Stimulated activated CD8-positive, alpha-beta memory T cell treated with anti-CD3 and anti-CD28 coated beads, Interleukin-4, amount 100 ng/mL, for 24 hours (primary cell): ENCODE data around the gene DGKQ.

Experiments used
- DNase-seq: peaks from one replicate; pipeline ENCODE4 v3.0.0-alpha.2; 2020; ENCODE audit warnings: low read depth

The DGKQ gene

GRCh38 chr4:974668-975067 lies 1.3 kb upstream of the DGKQ start:
- DNase-seq: no peak

- peak; percentile 47 for DNase-seq
Observed at GRCh38 chr4:972651-973424, 531 bp downstream of the DGKQ start.

GRCh38 chr4:971666-972500 lies 1.5 kb downstream of the DGKQ start:
- DNase-seq: no peak

GRCh38 chr4:970854-971520 lies 2.4 kb downstream of the DGKQ start:
- no peak for DNase-seq

GRCh38 chr4:970046-970745 lies 3.2 kb downstream of the DGKQ start:
- peak; percentile 36 for DNase-seq

DNA sequence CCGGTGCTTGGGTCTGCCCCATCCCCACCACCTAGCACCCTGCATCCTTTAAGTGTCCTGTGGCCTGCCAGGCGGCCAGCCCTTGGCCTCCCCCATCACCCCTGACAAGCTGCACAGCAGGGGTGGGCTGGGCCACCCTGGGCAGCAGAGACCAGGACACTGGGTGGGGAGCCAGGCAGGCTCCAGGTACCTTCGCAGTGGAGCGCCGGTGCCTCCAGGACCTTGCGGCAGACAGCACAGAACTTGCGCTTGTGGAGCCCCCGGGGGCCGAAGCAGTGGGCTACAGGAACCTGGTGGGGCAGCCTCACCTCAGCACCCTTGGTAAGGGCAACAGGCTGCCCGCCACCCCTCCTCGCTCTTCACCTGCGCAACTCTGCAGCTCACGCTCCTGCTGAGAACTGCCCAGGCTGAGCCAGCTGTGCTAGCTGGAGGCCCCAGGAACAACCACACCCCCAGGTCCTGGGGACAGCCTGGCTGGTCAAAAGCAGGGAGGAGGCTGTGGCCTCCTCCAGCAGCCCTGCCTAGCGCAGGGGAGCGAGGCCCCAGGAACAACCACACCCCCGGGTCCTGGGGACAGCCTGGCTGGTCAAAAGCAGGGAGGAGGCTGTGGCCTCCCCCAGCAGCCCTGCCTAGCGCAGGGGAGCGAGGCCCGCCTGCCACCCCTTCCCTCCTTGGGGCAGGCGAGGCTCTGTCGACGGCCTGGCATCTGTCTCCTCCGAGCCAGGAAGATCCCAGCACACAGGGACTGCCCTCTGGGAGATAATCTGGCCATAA lies 4.6 kb downstream of the DGKQ start:
- no peak for DNase-seq

DNA sequence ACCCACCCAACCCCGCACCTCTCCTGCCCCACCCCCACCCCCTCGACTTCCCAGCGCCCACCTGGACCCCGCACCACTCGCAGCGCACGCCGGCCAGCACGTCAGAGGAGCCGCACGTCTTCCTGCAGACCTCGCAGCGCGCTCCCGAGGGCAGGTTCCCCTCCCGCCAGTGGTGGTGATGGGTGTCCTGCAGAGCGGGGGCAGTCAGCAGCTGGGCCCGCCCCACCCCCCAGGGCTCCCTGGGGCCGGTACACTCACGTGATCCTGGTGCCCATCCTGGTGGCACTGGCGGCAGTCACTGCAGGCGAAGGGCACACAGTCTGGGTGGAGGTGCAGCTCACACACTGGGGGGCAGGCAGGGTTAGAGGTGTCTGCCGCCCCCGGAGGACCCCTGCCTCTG lies 5.1 kb downstream of the DGKQ start:
- no peak for DNase-seq

DNA sequence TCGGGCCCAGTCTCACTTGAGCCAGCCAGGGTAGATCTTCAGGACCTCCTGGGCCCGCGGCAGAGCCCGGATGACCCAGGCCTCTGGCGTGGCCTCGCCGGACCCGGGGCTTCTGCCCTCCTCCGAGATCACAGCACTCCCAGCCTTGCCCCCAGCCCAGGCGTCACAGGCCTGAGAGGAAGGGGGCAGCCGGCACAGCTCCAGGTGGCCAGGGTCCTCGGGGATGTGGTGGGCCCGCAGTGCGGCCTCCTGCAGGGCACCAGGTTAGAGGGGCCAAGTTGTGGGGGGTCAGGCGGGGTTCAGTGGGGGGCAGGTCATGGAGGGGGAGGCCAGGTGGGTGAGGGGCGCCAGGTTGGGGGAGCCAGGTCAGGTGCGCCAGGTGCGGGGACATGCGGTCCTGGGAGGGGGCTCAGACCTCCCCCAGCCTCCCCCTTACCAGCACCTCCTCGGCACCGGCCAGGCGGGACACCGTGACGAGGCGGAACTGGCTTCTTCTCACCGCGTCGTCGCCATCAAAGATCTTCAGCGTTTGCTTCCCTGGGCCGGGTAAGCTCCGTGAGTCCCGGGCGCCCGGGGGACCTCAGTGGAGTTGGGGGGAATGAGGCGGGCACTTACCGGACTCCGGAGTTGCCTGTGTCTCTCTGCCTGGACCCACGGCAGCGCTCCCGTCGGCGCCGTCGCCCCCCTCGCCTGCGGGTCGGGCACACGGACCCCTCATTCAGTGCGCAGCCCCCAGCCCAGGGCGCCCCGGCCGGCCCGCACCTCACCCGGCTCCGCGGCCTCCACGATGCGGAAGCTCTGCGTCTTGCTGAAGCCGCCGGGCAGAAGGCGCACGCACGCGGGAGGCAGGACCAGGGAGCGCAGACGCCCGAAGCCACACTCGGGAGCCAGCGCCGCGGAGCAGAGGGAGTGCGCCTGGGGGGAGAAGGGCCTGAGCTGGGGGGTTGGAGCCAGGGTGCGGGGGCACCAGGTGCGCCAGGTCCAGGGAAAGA lies 6.0 kb downstream of the DGKQ start:
- no peak for DNase-seq

DNA sequence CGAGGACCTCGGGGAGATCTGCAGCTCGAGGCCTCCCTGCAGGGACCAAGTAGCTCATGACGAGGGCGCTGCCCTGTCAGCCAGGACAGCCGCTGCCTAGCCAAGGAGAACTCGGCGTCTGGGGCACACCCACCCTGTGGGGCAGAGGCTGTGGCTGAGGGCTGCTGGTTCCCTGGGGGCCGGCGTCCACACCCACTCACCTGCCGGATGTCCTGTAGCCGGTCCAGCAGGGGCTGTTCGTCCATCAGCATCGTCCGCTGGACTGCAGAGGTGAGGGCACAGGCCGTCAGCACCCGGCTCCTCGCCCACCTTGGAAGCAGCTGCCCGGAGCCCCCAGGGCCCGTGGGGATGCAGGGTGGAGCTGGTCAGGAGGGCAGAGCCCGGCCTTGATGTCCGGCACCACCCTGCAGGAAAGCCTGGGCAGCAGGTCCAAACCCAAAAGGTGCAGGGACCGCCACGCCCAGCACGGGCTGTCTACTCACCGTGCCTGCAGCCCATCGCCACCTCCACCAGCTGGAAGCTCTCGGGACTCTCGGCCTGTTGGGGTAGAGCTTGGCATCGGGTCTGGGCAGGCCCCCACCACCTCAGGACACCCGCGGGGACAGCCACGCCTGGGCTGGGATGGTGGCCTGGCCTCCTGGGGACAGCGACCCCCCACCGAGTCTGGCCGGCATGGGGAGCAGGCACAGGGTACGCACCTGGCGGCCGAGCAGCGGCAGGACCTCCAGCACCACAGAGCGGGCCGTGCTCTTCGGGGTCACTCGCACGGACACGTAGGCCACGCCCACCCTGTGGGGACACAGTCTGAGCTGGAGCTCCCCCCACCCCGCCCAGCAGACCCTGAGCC lies 6.9 kb downstream of the DGKQ start:
- no peak for DNase-seq

DNA sequence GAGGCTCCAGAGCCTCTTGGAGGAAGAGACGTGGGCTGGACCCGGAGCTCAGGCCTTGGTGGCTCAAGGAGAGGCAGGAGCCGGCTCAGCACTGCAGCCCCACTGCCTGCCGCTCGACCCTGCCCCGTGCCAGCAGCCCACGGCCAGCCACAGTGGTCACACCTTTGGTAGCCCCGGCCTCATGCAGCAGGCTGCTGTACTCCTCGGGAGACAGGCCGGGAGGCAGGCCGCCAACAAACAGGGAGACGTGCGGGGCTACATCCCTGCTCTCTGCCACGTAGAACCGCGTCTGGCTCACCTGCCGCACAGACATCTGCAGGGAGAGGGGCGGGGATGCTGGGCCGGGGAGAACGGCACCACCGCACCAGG lies 7.6 kb downstream of the DGKQ start:
- no peak for DNase-seq

GRCh38 chr4:965048-965765 lies 8.2 kb downstream of the DGKQ start:
- no peak for DNase-seq

GRCh38 chr4:964346-965025 lies 8.9 kb downstream of the DGKQ start:
- no peak for DNase-seq

GRCh38 chr4:963276-964225 lies 9.8 kb downstream of the DGKQ start:
- DNase-seq: no peak

- DNase-seq: no peak
Observed at GRCh38 chr4:962231-963208, 10.8 kb downstream of the DGKQ start.

- no peak for DNase-seq
Observed at GRCh38 chr4:961351-962230, 11.8 kb downstream of the DGKQ start.
